ENCODE measurements around the gene DIO1. TPM values are rescaled to one million over a fixed set of nuclear protein-coding genes. Genes with fewer than 3 reads are reported as not detected.
A peak's percentile ranks its signal among the peaks of the same experiment; 100 is the strongest.

Gene DIO1
- polyA plus RNA-seq, 3 donors, result 0.22 to 0.73 TPM; not detected in 1

DNA sequence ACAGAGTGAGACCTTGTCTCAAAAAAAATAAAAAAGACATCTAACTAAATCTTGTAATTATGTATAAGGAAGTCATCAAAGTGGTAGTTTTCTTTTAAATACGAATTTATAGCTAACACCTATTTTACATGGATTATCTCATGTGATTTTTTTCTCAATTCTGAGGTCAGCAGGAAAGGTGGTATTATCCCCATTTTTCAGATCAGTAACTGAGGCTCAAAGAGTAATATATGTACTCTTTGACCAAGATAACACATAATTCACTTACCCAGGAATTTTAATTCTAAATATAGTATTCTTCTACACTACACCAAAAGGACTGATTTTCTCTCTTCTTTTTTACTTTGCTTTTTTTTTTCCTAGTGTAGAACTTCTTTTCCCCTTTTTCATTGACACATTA is 42.4 kb downstream of the DIO1 start:
- no peak for DNase-seq
- no peaks in the 10 kb centered on the region for H4K20me1 ChIP-seq (ENCODE audit: insufficient read depth, low read length)
- no peak overlapping the region for H3K4me3 ChIP-seq (replicated peaks in 1 of 3; ENCODE audit: low read depth in 2 of 3, low read length in 3 of 3)
- no peak overlapping the region for H3K27ac ChIP-seq (ENCODE audit: low read depth in 1 of 2, low read length in 2 of 2)
- H3K9me3 ChIP-seq (replicated peaks in 1 of 2; ENCODE audit: control insufficient read depth in 1 of 2, insufficient read depth in 1 of 2, low read length in 2 of 2), result peaks cover 19 to 20% of the 10 kb centered on the region in 2 donors
- TF ChIP-seq, protein P1, sequence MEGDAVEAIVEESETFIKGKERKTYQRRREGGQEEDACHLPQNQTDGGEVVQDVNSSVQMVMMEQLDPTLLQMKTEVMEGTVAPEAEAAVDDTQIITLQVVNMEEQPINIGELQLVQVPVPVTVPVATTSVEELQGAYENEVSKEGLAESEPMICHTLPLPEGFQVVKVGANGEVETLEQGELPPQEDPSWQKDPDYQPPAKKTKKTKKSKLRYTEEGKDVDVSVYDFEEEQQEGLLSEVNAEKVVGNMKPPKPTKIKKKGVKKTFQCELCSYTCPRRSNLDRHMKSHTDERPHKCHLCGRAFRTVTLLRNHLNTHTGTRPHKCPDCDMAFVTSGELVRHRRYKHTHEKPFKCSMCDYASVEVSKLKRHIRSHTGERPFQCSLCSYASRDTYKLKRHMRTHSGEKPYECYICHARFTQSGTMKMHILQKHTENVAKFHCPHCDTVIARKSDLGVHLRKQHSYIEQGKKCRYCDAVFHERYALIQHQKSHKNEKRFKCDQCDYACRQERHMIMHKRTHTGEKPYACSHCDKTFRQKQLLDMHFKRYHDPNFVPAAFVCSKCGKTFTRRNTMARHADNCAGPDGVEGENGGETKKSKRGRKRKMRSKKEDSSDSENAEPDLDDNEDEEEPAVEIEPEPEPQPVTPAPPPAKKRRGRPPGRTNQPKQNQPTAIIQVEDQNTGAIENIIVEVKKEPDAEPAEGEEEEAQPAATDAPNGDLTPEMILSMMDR (IDR thresholded peaks at IDR 0.05), result no peak
- no peaks in the 10 kb centered on the region for H3K27me3 Mint-ChIP-seq (ENCODE audit: low read depth in 3 of 3)
- intact Hi-C loops (cut with micrococcal nuclease), result no loop called here
- no peaks in the 10 kb centered on the region for H3K27me3 ChIP-seq (ENCODE audit: control insufficient read depth in 2 of 2, insufficient read depth in 2 of 2, low read length in 2 of 2)
- peaks cover 11 to 29% (median 18%) of the 10 kb centered on the region in 7 donors for H3K9me3 Mint-ChIP-seq
- no peaks in the 10 kb centered on the region for H3K4me1 ChIP-seq (ENCODE audit: control insufficient read depth in 1 of 2, insufficient read depth in 2 of 2, low read length in 2 of 2)
- no peak overlapping the region for H2AFZ ChIP-seq (ENCODE audit: insufficient read depth, low read depth, low read length, poor library complexity, severe bottlenecking)
- no peaks in the 10 kb centered on the region for H3K79me2 ChIP-seq (ENCODE audit: insufficient read depth, low read length)
- peaks cover 4 to 59% of the 10 kb centered on the region in 2 donors for H3K36me3 ChIP-seq (replicated peaks in 1 of 2; ENCODE audit: control insufficient read depth in 1 of 2, insufficient read depth in 2 of 2, low read length in 2 of 2)
- no CpG with 5 or more reads among the region's 1 CpG for WGBS (ENCODE audit: insufficient coverage)
- H3K4me3 Mint-ChIP-seq, result no peak overlapping the region
- no peak overlapping the region for H3K27ac Mint-ChIP-seq
- H3K4me1 Mint-ChIP-seq, result no peaks in the 10 kb centered on the region
- no peak overlapping the region for H3K9ac ChIP-seq (ENCODE audit: insufficient read depth, low read length, poor library complexity, severe bottlenecking)
- no peak overlapping the region for H3K4me2 ChIP-seq (replicated peaks; ENCODE audit: extremely low read depth, low read length, poor library complexity, severe bottlenecking)
- H3K36me3 Mint-ChIP-seq, result peaks cover 30 to 67% of the 10 kb centered on the region in 2 donors

DNA sequence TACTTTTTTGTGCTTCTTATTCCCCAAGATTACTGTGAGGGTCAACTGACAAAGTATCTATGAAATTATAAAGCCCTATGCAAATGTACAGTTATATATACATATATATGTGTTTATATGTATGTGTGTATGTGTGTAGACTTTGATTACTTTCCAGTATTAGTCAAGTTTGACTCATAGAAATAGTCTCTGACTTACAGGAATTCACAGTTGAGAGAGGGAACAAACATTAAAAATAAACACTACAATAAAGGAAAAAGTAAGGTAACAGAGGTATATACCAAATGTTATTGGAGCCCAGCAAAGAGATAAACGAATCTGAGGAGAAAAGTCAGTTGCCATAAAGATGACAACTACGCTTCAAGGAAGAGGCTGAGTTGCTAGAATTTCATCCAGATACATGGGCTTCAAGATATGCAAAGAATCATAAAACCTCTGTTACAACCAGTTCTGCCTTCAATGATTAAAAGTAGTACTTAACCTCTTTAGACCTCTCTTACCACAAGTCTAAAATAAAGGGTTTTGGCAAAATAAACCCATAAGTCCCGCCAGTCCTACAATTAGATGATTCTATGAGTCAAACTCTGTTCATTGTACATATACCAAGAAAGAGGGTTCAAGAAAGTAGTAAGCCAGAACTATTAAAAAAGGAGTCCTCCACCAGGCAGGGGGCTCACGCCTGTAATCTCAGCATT is 44.3 kb downstream of the DIO1 start:
- Histone ChIP-seq H2AFZ (ENCODE audit: insufficient read depth, low read depth, low read length, poor library complexity, severe bottlenecking) (no peak overlapping the region), H3K4me2 (replicated peaks; ENCODE audit: extremely low read depth, low read length, poor library complexity, severe bottlenecking) (no peak overlapping the region), H3K79me2 (ENCODE audit: insufficient read depth, low read length) (peaks cover 15% of the 10 kb centered on the region), H3K9ac (ENCODE audit: insufficient read depth, low read length, poor library complexity, severe bottlenecking) (no peak overlapping the region), H3K9me3 (replicated peaks in 1 of 2; ENCODE audit: control insufficient read depth in 1 of 2, insufficient read depth in 1 of 2, low read length in 2 of 2) (peaks cover 9 to 20% of the 10 kb centered on the region in 2 donors), H3K4me3 (replicated peaks in 1 of 3; ENCODE audit: low read depth in 2 of 3, low read length in 3 of 3) (no peak overlapping the region), H3K4me1 (ENCODE audit: control insufficient read depth in 1 of 2, insufficient read depth in 2 of 2, low read length in 2 of 2) (no peaks in the 10 kb centered on the region), H3K36me3 (replicated peaks in 1 of 2; ENCODE audit: control insufficient read depth in 1 of 2, insufficient read depth in 2 of 2, low read length in 2 of 2) (peaks cover 4 to 52% of the 10 kb centered on the region in 2 donors), H3K27ac (ENCODE audit: low read depth in 1 of 2, low read length in 2 of 2) (no peak overlapping the region), H3K27me3 (ENCODE audit: control insufficient read depth in 2 of 2, insufficient read depth in 2 of 2, low read length in 2 of 2) (no peaks in the 10 kb centered on the region), H4K20me1 (ENCODE audit: insufficient read depth, low read length) (no peaks in the 10 kb centered on the region)
- DNase-seq, result no peak
- WGBS (ENCODE audit: insufficient coverage), result no CpG with 5 or more reads among the region's 4 CpGs
- Mint-ChIP-seq H3K4me3 (no peak overlapping the region), H3K27ac (peak overlapping the region in 1 of 7 donors; percentile 21), H3K9me3 (peaks cover 10 to 24% (median 13%) of the 10 kb centered on the region in 7 donors), H3K27me3 (ENCODE audit: low read depth in 3 of 3) (no peaks in the 10 kb centered on the region), H3K36me3 (peaks cover 30 to 52% of the 10 kb centered on the region in 2 donors), H3K4me1 (no peaks in the 10 kb centered on the region)
- intact Hi-C loops (cut with micrococcal nuclease), result no loop called here
- TF ChIP-seq, protein P1 (IDR thresholded peaks at IDR 0.05), result no peak

All from CD14-positive monocyte (primary cell).